ENCODE measurements around the gene GBF1. TPM values are rescaled to one million over a fixed set of nuclear protein-coding genes. Genes with fewer than 3 reads are reported as not detected.

GBF1 gene
- total RNA-seq, 2 donors from 2014 or later = 23.1 to 24.1 TPM

DNA sequence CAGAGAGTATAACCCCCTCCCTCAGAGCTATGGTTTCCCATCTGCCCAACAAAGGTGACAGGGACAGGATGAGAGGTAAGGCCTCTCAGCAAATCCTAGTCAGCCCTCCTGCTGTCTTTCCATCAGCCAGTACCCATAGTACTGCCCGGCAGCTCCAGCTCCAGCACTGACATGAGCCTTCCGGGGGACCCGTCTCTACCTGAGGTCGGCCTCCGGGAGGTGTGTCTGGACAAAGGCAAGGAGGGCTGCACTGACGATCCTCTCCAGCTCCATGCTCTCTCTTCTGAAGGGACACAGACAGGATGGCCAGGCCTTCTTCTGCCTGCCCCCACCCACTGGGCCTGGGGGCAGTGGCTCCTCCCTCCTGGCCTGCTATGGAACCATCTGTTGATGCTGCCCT, 179.6 kb downstream of the GBF1 start:
- H3K27ac ChIP-seq = no peak overlapping the region
- no peak for DNase-seq
- H3K9me3 ChIP-seq = no peaks in the 10 kb centered on the region
- H3K4me1 ChIP-seq = peaks cover 33% of the 10 kb centered on the region
- WGBS, 2 donors = 80 to 88% methylated on average over 6 of the region's 6 CpGs
- intact Hi-C loops (cut with DNase I) = no loop called here
- TF ChIP-seq, protein P1, sequence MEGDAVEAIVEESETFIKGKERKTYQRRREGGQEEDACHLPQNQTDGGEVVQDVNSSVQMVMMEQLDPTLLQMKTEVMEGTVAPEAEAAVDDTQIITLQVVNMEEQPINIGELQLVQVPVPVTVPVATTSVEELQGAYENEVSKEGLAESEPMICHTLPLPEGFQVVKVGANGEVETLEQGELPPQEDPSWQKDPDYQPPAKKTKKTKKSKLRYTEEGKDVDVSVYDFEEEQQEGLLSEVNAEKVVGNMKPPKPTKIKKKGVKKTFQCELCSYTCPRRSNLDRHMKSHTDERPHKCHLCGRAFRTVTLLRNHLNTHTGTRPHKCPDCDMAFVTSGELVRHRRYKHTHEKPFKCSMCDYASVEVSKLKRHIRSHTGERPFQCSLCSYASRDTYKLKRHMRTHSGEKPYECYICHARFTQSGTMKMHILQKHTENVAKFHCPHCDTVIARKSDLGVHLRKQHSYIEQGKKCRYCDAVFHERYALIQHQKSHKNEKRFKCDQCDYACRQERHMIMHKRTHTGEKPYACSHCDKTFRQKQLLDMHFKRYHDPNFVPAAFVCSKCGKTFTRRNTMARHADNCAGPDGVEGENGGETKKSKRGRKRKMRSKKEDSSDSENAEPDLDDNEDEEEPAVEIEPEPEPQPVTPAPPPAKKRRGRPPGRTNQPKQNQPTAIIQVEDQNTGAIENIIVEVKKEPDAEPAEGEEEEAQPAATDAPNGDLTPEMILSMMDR (IDR thresholded peaks at IDR 0.05) = no peak
- TF ChIP-seq POLR2A (IDR thresholded peaks at IDR 0.05) = no peak
- no peaks in the 10 kb centered on the region for H3K27me3 ChIP-seq
- ATAC-seq = no peak
- no peaks in the 10 kb centered on the region for H3K36me3 ChIP-seq (replicated peaks in 1 of 2; ENCODE audit: insufficient read depth in 1 of 2, low read depth in 2 of 2)
- H3K4me3 ChIP-seq = no peak overlapping the region

DNA sequence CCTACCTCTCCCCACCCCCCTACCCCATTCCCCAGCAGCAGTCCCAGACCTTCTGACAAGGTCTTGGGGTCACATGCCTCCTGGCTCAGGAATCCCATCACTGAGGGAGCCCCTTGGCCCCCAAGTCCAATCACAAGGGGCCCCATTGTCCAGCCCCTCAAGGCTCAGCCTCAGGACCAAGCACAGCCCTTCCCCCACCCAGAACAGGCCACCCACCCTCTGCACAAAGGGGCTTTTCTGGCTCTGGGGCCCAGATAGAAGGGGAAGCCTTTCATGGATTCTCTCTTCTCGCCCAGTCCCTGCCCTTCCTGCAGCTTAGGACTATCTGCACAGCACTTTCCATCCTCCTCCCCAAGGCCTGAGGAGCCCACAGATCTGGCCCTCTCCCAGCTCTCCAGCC, 180.1 kb downstream of the GBF1 start:
- H3K4me3 ChIP-seq = no peak overlapping the region
- ATAC-seq (no peak), DNase-seq (no peak)
- H3K9me3 ChIP-seq = no peaks in the 10 kb centered on the region
- peaks cover 28% of the 10 kb centered on the region for H3K4me1 ChIP-seq
- intact Hi-C loops (cut with DNase I) = no loop called here
- no peak overlapping the region for H3K27ac ChIP-seq
- no peak for TF ChIP-seq POLR2A (IDR thresholded peaks at IDR 0.05)
- TF ChIP-seq, protein P1 (IDR thresholded peaks at IDR 0.05) = no peak
- H3K36me3 ChIP-seq (replicated peaks in 1 of 2; ENCODE audit: insufficient read depth in 1 of 2, low read depth in 2 of 2) = no peaks in the 10 kb centered on the region
- 100% methylated on average over 1 of the region's 1 CpG for WGBS, 2 donors
- H3K27me3 ChIP-seq = no peaks in the 10 kb centered on the region

DNA sequence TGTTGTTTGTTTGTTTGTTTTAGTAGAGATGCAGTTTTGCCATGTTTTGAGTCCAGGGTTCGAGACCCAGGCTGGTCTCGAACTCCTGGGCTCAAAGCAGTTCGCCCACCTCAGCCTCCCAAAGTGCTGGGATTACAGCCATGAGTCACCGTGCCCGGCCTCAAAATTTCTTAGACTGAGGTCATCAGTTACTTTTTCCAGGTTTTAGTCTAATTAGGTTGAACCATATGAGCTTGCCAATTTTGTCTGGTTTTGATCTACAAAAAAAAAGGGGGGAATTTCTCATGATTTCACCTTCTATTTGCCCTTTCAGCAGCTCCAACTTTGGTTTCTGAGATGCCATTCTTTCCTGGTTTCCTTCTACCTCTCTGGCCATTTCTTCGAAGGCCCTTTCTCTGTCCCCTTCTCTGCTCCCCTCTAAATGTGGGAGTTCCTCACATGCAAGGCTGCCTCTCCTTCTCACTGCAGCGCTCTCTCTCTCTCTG, 181.5 kb downstream of the GBF1 start:
- intact Hi-C loops (cut with DNase I) = no loop called here
- WGBS, 2 donors = 81 to 88% methylated on average over 7 of the region's 7 CpGs
- peaks cover 33% of the 10 kb centered on the region for H3K4me1 ChIP-seq
- H3K9me3 ChIP-seq = no peaks in the 10 kb centered on the region
- ATAC-seq = no peak
- no peak overlapping the region for H3K27ac ChIP-seq
- H3K36me3 ChIP-seq (replicated peaks in 1 of 2; ENCODE audit: insufficient read depth in 1 of 2, low read depth in 2 of 2) = no peaks in the 10 kb centered on the region
- H3K4me3 ChIP-seq = no peak overlapping the region
- no peak for TF ChIP-seq POLR2A (IDR thresholded peaks at IDR 0.05)
- TF ChIP-seq, protein P1 (IDR thresholded peaks at IDR 0.05) = no peak
- no peak for DNase-seq
- no peaks in the 10 kb centered on the region for H3K27me3 ChIP-seq

DNA sequence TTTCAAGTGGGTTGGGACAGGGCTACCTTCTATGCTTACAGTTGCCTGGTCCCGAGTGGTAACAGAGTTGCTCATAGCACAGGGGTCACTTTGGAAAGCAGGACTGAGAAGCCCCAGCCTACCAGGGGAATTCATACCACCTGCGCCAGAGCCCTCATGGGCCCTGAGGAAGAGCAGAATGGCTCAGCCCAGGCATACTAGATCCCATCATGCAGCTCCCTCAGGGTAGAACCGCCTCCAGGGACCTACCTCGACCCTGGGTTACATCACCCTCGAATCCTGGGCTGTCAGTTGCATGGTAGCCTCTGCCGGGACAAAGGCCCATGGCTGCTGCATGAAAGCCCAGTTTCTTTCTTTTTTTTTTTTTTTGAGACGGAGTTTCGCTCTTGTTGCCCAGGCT, 184.1 kb downstream of the GBF1 start:
- no peaks in the 10 kb centered on the region for H3K36me3 ChIP-seq (replicated peaks in 1 of 2; ENCODE audit: insufficient read depth in 1 of 2, low read depth in 2 of 2)
- intact Hi-C loops (cut with DNase I) = no loop called here
- no peaks in the 10 kb centered on the region for H3K27me3 ChIP-seq
- DNase-seq = no peak
- ATAC-seq = no peak
- no peak overlapping the region for H3K4me3 ChIP-seq
- H3K9me3 ChIP-seq = no peaks in the 10 kb centered on the region
- H3K27ac ChIP-seq = no peak overlapping the region
- TF ChIP-seq, protein P1 (IDR thresholded peaks at IDR 0.05) = no peak
- no peak for TF ChIP-seq POLR2A (IDR thresholded peaks at IDR 0.05)
- peaks cover 15% of the 10 kb centered on the region for H3K4me1 ChIP-seq
- WGBS, 2 donors = 85 to 93% methylated on average over 4 to 8 of the region's 8 CpGs

DNA sequence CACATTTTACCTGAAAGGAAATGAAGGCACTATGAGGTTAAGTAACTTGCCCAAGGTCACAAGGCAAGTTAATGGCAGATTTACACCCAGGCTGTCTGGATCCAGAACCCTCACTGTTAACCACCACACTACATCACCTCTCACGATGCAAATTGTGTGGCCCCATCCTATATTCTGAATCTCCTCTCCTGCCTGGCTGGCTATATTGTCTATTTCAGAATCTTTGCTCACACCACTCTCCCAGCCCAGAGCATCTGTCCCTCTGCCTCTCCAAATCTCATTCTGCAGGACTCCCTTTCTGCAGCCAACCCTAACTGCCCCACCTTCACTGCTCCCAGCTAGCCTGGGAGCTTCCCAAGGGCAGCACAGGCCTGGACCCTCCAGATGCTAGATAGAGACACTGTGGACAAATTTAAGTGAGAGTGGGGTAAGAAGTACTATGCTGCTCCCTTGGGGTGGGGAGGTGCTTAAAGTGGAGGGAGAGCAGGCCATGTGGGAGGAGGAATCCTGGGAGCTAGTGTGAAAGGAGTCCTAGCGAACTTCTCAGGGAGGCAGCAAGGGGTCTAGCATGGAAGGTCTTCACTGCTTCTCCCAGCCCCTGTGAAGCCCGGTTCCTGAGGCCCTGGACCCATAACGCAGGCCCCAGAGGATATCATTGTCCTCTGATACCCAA, 186.3 kb downstream of the GBF1 start:
- no peaks in the 10 kb centered on the region for H3K36me3 ChIP-seq (replicated peaks in 1 of 2; ENCODE audit: insufficient read depth in 1 of 2, low read depth in 2 of 2)
- H3K9me3 ChIP-seq = no peaks in the 10 kb centered on the region
- peaks cover 15% of the 10 kb centered on the region for H3K4me1 ChIP-seq
- DNase-seq = no peak
- H3K27ac ChIP-seq = peak overlapping the region; percentile 60 to 76 (median 70)
- intact Hi-C loops (cut with DNase I) = no loop called here
- no peaks in the 10 kb centered on the region for H3K27me3 ChIP-seq
- no peak for TF ChIP-seq POLR2A (IDR thresholded peaks at IDR 0.05)
- TF ChIP-seq, protein P1 (IDR thresholded peaks at IDR 0.05) = no peak
- peak; percentile 1 for ATAC-seq
- WGBS, 2 donors = 11 to 16% methylated on average over 4 of the region's 4 CpGs
- peak overlapping the region; percentile 42 to 79 for H3K4me3 ChIP-seq

All from body of pancreas (tissue), 4 donors.